Colonic mucosa (tissue), 4 donors: ENCODE measurements around the gene SLC7A11. TPM values are rescaled to one million over a fixed set of nuclear protein-coding genes. Genes with fewer than 3 reads are reported as not detected.

Experiments
- DNase-seq: peaks from one replicate; pipeline ENCODE4 v3.0.0-alpha.2; 2020
- H3K27ac ChIP-seq: fragments of 200-600 bp; one replicate; pipeline ENCODE4 v1.8.0; 2021
- H3K27me3 ChIP-seq: fragments of 200-600 bp; one replicate; pipeline ENCODE4 v1.8.0; 2021
- H3K36me3 ChIP-seq: fragments of 200-600 bp; one replicate; pipeline ENCODE4 v1.8.0; 2021
- H3K4me1 ChIP-seq: fragments of 200-600 bp; one replicate; pipeline ENCODE4 v1.8.0; 2021; ENCODE audit warnings: mild to moderate bottlenecking
- H3K4me3 ChIP-seq: fragments of 200-600 bp; one replicate; pipeline ENCODE4 v1.8.0; 2021
- H3K9ac ChIP-seq, 2 donors: one replicate each; pipeline ENCODE4 v1.7.0; 2013; ENCODE audit warnings: control low read depth in 2 of 2, low read depth in 2 of 2, low read length in 2 of 2
- H3K9me3 ChIP-seq: fragments of 200-600 bp; one replicate; pipeline ENCODE4 v1.8.0; 2021
- intact Hi-C: fragments of 100-400 bp; cut with DNase I; formaldehyde crosslinking; loops from one replicate; pipeline ENCODE4 v1.14.1; 2022
- total RNA-seq, 2 donors: library from RNA; stranded (reverse); fragmentation: NEBNext Ultra II Directional in 1 of 2; extraction: Animal tissue kit (Norgen Biotek cat#: 25700) in 1 of 2; gene quantifications; one replicate each; pipeline ENCODE4 v1.2.1, GENCODE V29; 2021
- TF ChIP-seq, protein P1 (sequence below): fragments of 200-600 bp; IDR thresholded peaks from one replicate; pipeline ENCODE4 v1.8.0; 2022; ENCODE audit warnings: antibody characterized with exemption, mild to moderate bottlenecking
- donor health status: healthy.
- donor health status: DM: no; HTN: no; CAD: no.
- donor health status: DM: no; HTN: no; CAD: no.

The SLC7A11 gene
- total RNA-seq, 2 donors from 2014 or later, result 2.9 to 3.8 TPM

DNA sequence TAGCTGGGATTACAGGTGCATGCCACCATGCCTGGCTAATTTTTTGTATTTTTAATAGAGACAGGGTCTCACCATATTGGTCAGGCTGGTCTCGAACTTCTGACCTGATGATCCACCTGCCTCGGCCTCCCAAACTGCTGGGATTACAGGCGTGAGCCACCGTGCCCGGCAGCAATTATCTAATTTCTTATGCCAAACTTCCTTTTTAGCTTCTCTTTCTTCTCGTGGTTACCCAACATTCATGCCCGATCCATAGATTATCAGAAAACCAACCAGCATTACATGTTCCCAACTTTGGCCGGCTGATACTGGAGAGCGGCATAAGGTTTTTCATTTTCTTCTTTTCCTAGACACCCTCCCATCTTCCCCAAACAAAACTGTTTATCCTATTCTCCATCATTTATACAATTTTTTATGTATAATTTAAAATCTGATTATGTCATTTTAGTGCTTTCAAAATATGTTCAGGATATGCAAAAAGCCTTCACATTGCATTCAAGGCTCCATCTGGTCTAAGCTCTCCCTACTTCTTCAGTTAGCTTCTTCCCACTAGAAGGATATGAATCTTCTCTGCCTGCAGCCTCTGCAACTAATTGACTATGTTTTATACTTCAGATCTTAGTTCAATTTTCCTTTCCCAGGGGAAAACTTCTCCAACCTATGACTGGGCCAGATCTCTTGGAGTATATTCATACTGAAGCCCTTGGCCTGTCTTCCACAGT is 8.7 kb downstream of the SLC7A11 start:
- Histone ChIP-seq H3K27me3 (no peaks in the 10 kb centered on the region), H3K9me3 (no peaks in the 10 kb centered on the region), H3K4me3 (no peak overlapping the region), H3K27ac (no peak overlapping the region), H3K4me1 (no peaks in the 10 kb centered on the region), H3K9ac (no peak overlapping the region), H3K36me3 (no peaks in the 10 kb centered on the region)
- intact Hi-C loops, result no loop called here
- TF ChIP-seq, protein P1, sequence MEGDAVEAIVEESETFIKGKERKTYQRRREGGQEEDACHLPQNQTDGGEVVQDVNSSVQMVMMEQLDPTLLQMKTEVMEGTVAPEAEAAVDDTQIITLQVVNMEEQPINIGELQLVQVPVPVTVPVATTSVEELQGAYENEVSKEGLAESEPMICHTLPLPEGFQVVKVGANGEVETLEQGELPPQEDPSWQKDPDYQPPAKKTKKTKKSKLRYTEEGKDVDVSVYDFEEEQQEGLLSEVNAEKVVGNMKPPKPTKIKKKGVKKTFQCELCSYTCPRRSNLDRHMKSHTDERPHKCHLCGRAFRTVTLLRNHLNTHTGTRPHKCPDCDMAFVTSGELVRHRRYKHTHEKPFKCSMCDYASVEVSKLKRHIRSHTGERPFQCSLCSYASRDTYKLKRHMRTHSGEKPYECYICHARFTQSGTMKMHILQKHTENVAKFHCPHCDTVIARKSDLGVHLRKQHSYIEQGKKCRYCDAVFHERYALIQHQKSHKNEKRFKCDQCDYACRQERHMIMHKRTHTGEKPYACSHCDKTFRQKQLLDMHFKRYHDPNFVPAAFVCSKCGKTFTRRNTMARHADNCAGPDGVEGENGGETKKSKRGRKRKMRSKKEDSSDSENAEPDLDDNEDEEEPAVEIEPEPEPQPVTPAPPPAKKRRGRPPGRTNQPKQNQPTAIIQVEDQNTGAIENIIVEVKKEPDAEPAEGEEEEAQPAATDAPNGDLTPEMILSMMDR, result no peak
- no peak for DNase-seq

DNA sequence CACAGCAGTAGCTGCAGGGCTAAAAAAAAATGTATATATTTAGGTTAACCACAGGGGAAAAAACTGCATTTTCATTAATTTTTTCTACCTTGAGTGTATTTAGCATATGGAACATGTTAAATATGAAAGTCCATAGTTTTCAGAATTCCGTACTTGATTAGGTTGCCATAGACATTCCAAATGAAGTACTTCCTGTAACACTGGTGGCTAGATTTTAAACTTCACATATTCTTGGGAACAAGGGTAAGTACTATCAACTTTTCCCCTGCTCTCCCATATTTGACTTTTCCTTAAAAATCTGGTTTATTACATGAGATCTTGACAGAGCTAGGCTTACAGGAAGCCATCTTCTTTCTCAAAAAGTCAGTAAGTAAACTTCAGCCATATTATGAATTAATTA is 9.8 kb downstream of the SLC7A11 start:
- Histone ChIP-seq H3K9me3 (no peaks in the 10 kb centered on the region), H3K27me3 (no peaks in the 10 kb centered on the region), H3K27ac (no peak overlapping the region), H3K9ac (no peak overlapping the region), H3K4me1 (no peaks in the 10 kb centered on the region), H3K36me3 (no peaks in the 10 kb centered on the region), H3K4me3 (no peak overlapping the region)
- no peak for DNase-seq
- TF ChIP-seq, protein P1, result no peak
- intact Hi-C loops, result no loop called here

DNA sequence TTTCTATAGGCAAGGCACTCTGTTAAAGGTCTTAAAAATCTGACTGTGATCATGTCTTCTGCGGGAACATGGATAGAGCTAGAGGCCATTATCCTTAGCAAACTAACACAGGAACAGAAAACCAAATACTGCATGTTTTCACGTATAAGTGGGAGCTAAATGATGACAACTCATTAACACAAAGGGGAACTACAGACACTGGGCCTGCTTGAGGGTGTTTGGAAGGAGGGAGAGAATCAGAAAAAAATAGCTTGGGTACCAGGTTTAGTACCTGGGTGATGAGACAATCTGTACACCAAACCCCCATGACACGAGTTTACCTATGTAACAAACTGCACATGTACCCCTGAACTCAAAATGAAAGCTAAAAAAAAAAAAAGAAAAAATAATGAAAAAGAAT is 12.1 kb downstream of the SLC7A11 start:
- TF ChIP-seq, protein P1, result no peak
- no peak overlapping the region for H3K4me3 ChIP-seq
- no peaks in the 10 kb centered on the region for H3K9me3 ChIP-seq
- no peaks in the 10 kb centered on the region for H3K4me1 ChIP-seq
- intact Hi-C loops, result no loop called here
- no peaks in the 10 kb centered on the region for H3K27me3 ChIP-seq
- no peak overlapping the region for H3K27ac ChIP-seq
- H3K9ac ChIP-seq, result no peak overlapping the region
- DNase-seq, result no peak
- no peaks in the 10 kb centered on the region for H3K36me3 ChIP-seq

DNA sequence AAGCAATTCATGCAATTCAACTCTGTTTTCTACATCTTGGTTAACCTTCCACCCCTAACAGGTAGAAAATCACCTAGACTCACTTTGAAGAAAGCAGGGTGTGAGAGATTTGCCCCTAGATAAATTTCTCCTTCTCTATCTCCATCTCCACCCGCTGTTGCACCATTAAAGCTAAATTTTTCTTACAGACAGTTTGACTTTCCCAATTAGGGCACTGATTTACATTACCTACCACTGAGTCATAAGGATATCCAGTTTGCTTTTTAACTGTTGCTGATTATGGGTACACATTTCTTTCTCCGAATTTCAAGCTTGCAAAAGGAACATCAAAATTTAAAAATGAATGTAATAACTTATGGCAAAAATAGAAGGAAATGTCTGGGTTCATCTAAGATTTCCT is 13.0 kb downstream of the SLC7A11 start:
- no peak overlapping the region for H3K9ac ChIP-seq
- TF ChIP-seq, protein P1, result no peak

DNA sequence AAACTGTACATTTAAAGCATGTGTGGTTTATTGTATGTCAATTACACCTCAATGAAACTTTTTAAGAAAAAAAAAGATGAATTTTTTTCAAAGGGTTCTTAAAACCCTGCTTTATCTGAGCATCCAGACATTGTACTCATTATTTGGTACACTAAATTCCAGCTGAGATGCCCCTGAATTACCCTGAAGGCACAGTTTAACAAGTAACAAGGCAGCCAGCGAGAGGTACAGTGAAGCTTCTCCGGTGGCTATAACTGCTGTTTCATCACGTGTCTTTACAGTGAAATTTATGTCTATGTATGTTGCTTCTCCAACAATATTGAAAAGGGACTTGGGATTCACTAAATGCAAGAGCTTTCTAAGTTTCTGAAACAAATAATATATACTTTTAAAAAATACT is 15.8 kb downstream of the SLC7A11 start:
- Histone ChIP-seq H3K9me3 (no peaks in the 10 kb centered on the region), H3K27me3 (no peaks in the 10 kb centered on the region), H3K27ac (no peak overlapping the region), H3K4me1 (peaks cover 6% of the 10 kb centered on the region), H3K36me3 (no peaks in the 10 kb centered on the region), H3K9ac (no peak overlapping the region), H3K4me3 (no peak overlapping the region)
- DNase-seq, result no peak
- intact Hi-C loops, result no loop called here
- TF ChIP-seq, protein P1, result no peak

More for the DNA sequence above, 13.0 kb downstream of the SLC7A11 start:
- intact Hi-C loops, result no loop called here
- H3K27me3 ChIP-seq, result no peaks in the 10 kb centered on the region
- H3K9me3 ChIP-seq, result no peaks in the 10 kb centered on the region
- DNase-seq, result no peak
- H3K27ac ChIP-seq, result no peak overlapping the region
- H3K4me1 ChIP-seq, result no peaks in the 10 kb centered on the region
- no peaks in the 10 kb centered on the region for H3K36me3 ChIP-seq
- no peak overlapping the region for H3K4me3 ChIP-seq
